GM18517 (cell line): Measurements from ENCODE around the gene CAMTA1.

Experiments used
- ATAC-seq: cut with Tn5 transposase; IDR thresholded peaks from one replicate; pipeline ENCODE4 v1.9.1; 2021; ENCODE audit warnings: mild to moderate bottlenecking, moderate library complexity; ENCODE audit not compliant: unreplicated experiment

CAMTA1 gene

DNA sequence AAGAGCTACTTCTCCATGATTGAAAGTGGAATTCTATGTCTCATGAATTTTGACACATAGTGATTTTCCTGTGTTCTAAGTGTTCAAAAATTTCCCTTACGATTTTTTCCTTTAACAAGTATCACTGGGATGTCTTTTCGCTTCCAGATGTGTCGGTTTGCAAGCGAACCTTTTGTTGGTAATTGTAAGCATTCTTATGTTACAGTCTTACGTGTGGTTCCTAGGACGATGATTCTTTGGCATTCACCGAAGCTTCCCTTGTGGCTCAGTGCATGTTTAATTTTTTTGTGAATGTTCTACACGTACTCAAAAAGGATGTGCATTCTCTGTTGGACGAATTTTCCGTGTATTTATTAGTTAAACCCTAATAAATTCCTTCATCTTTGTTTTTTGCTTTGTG is 211.6 kb downstream of the CAMTA1 start:
- ATAC-seq: no peak

DNA sequence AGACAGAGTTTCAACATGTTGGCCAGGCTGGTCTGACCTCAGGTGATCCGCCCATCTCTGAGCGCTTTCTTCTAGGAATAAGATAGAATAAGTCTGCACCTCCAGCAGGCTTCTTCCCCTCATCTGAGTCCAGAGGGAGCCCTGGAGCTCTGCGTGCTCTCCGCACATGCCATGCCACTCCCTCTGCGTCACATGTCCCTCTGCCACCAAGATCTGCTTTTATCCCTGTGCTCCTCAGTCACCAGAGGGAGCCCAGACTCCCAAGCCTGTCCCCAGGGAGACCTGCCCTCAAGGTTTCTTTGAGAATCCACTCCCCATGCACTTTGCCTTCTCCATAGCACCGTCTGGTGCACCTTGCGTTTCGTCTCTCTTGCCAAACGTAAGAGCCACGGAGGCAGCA is 213.0 kb downstream of the CAMTA1 start:
- no peak for ATAC-seq

DNA sequence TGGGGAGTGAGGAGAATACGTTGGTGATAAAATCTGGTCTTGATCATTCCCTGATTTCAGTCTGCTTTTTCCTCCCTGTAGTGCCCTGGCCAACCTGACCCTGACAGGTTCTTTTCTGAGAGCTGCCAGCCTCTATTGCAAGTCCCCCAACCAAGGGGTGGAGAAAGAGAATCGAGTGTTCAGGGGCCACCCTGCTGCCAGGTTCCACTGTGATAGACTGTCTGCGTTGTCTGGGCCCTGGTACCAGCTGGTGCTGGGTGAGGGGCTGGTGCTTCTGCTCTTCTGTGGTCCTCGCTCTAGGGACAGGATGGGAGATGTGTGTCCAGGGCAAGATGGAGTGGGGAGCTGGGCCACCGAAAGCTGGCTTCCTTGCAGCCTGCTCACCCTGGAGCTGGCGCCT is 214.6 kb downstream of the CAMTA1 start:
- no peak for ATAC-seq

- no peak for ATAC-seq
Measured at GRCh38 chr1:7000720-7001119, 215.5 kb downstream of the CAMTA1 start.

GRCh38 chr1:7002728-7003127 is 217.5 kb downstream of the CAMTA1 start:
- ATAC-seq: no peak

GRCh38 chr1:7003676-7004075 is 218.4 kb downstream of the CAMTA1 start:
- ATAC-seq: no peak

- no peak for ATAC-seq
Measured at GRCh38 chr1:7004181-7004580, 218.9 kb downstream of the CAMTA1 start.

DNA sequence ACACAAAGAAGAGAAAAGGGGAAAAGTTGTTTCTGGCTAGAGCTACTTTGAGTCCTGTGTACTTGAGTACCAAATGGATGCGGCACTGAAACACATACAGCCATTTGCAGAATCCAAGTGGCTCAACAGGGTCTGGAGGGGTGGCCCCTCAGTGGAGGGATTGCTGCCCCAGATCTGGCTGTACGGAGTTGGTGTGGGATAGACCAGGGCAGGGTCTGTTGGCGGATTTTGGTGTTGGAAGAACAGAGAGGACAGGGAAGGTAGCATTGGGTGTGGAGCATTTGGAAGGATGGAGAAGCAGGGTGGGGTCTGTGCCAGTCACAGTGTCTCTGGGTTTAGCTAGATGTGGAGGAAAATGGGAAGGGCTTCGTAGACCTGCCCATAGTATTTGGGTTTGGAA is 220.5 kb downstream of the CAMTA1 start:
- ATAC-seq: no peak

GRCh38 chr1:7006996-7007871 is 222.0 kb downstream of the CAMTA1 start:
- ATAC-seq: no peak

DNA sequence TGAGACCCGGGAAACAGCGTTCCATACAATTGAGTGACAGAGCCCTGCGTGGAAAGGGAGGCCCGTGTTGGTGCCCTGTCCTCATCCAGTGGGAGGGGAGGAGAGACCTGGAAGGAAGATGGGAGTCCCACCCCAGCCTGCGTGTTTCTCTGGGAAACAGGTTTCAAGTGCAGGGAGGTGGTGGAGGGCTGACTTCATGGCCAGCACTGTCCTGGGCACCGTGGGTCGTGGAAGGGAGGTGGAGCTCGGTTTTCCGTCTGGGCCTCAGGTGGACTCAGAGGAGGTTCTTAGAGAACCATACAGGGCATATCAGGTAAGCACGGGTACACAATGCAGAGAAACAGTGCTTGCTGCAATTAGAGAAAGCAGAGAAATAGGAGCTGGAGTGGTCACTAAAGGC is 222.6 kb downstream of the CAMTA1 start:
- ATAC-seq: no peak

GRCh38 chr1:7008331-7008730 is 223.1 kb downstream of the CAMTA1 start:
- no peak for ATAC-seq

DNA sequence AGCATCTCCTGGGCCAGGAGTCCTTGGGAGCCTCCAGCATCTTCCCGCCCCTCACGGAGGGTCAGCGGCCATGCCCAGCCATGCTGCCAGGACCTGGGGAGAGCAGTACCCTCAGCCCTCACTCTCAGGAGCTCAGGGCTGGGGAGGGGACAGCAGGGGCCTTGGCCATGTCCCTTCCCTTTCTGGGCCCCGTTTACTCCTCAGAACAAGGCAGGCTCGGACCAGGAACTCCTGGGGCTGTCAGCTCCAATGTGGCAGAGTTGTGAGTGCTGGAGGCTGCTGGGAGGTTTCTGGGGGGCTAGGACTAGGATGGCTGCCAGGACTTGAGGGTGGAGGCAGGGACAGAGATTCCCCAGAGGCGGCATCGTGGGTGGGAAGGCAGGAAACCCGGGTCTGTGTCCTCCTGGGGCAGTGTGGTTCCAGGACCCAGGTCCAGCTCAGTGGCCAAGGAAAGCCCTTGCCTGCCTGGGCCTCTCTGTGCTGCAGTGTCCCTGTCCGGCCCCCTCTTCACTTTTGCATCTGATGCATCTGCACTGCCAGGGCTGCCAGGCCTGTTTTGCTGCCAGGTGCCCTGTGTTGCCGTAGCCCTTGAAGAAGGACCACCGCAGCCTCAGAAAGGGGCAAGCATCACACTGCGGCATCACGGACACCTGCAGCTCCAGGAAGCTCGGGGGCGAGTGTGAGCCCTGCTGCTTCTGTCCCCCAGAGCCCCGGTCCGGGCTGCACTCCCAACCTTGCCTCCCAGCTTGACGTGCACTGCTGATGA is 223.9 kb downstream of the CAMTA1 start:
- no peak for ATAC-seq

GRCh38 chr1:7009741-7010525 is 224.7 kb downstream of the CAMTA1 start:
- ATAC-seq: no peak

DNA sequence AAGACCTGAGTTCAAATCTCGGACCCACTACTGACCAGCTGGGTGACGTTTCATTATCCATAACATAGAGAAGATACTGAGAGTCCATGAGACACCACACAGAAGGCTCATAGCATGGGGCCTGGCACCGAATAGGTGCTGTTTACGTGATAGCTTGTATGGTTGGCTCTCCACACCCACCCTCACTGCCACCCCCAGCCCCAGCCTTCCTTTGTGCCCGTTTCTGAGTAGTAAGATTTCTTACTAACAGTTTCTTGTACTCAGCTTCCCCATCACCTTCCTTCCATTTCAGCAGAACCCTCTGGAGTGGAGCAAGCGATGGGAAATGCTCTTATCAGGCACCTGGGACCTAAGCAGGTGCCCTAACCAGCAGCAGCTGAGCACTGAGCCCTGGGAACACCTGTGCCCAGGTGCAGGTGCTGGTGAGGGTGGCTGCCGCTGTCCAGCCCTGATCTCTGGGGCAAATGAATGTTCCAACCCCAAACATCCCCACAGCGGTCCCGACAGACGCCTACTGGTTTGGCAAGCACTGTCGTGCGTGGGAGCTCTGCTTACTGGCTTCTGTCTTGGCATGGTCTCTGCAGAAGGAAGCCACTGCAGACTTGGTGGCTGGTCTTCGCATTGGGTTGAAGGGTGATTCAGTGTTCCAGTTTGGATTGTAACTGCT is 225.4 kb downstream of the CAMTA1 start:
- no peak for ATAC-seq

DNA sequence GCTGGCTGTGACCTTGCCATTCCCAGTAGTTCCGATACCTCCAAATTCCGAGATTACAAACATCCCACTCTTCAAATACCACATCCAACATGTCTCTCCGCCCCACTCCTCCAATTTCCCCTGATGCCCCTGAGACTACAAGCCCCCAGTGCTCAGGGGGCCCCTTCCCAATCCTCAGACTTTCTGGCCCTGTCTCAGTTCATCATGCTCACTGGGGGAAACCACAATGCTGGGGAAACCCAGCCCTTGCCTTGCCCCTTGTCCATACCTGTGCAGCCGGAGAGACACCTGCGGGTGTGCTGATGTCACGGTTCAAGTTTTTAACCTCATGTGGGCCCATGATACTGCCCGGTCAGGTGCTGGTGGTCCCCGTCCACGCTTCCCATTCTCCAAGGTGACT is 226.6 kb downstream of the CAMTA1 start:
- no peak for ATAC-seq

- ATAC-seq: no peak
Measured at GRCh38 chr1:7012461-7012924, 227.2 kb downstream of the CAMTA1 start.

GRCh38 chr1:7013833-7014639 is 228.8 kb downstream of the CAMTA1 start:
- no peak for ATAC-seq

DNA sequence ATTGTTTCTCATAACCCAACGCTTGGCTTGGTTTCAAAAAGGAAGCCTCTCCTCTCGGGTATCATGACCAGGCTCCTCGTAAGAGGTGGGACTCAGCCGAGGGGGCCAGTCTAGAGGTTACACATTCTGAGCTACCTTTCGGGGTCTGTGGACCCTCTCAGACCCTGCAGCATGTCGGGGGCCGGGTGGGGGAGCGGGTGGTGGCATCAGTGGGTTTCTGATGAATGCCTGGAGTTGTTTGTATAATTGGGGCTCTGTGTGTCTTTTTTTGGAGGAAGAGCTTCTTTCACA is 229.3 kb downstream of the CAMTA1 start:
- no peak for ATAC-seq

DNA sequence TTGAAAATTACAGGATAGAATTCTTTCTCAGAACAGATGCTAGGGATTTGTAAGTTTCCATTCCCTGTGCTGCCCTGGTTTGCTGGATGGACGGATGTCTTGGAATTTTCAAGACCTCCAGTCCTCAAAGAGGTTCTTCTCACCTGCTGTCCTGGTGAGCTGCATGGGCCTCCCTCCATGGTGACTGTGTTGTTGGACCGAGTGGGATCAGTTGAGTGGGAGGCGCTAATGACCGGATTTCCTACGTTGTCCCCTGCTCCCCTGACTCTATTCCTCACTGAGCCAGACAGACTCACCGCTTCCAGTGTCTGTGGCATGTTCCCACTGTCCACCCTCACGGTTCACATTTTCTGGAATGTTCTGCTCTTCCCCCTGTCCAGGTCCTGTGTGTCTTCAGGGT is 229.8 kb downstream of the CAMTA1 start:
- no peak for ATAC-seq

- ATAC-seq: no peak
Measured at GRCh38 chr1:7018351-7018750, 233.1 kb downstream of the CAMTA1 start.
